Mesodermal cell (in vitro differentiated cells): ENCODE measurements around the gene CBX1.

ENCODE experiments used
- H3K27ac ChIP-seq: 2 replicates; pipeline ENCODE4 v1.7.0; 2013; ENCODE audit warnings: mild to moderate bottlenecking, low read depth, low read length, moderate library complexity; ENCODE audit not compliant: severe bottlenecking
- H3K36me3 ChIP-seq: 2 replicates; pipeline ENCODE4 v1.7.1; 2013; ENCODE audit warnings: mild to moderate bottlenecking, low read length, moderate library complexity; ENCODE audit not compliant: control insufficient read depth, insufficient read depth
- H3K4me1 ChIP-seq: one replicate; pipeline ENCODE4 v1.7.1; 2013; ENCODE audit warnings: mild to moderate bottlenecking, low read length; ENCODE audit not compliant: insufficient read depth, control insufficient read depth, poor library complexity, severe bottlenecking
- H3K4me3 ChIP-seq: 2 replicates; pipeline ENCODE4 v1.7.0; 2013; ENCODE audit warnings: low read length, control low read depth, mild to moderate bottlenecking; ENCODE audit not compliant: insufficient read depth, poor library complexity, severe bottlenecking; ENCODE audit errors: extremely low read depth
- H3K9me3 ChIP-seq: 2 replicates; pipeline ENCODE4 v1.7.1; 2013; ENCODE audit warnings: mild to moderate bottlenecking, low read length, moderate library complexity; ENCODE audit not compliant: control insufficient read depth
- WGBS, 2 experiments: methylation state at CpG; one replicate each; pipeline ENCODE4 v1.1.5; 2013; ENCODE audit warnings: missing lambda C conversion rate in 2 of 2; ENCODE audit not compliant: insufficient coverage in 2 of 2; 5-methylcytosine and 5-hydroxymethylcytosine counted together

CBX1 gene

GRCh38 chr17:48059125-48059668 is 42.1 kb downstream of the CBX1 start:
- no peaks in the 10 kb centered on the region for H3K9me3 ChIP-seq
- H3K4me1 ChIP-seq: peaks cover 10% of the 10 kb centered on the region
- no peak overlapping the region for H3K27ac ChIP-seq
- peaks cover 82% of the 10 kb centered on the region for H3K36me3 ChIP-seq
- WGBS, 2 experiments: 97% methylated on average over 29 to 32 of the region's 32 CpGs
- no peak overlapping the region for H3K4me3 ChIP-seq

GRCh38 chr17:48058393-48059124 is 42.7 kb downstream of the CBX1 start:
- H3K4me1 ChIP-seq: peaks cover 16% of the 10 kb centered on the region
- no peak overlapping the region for H3K4me3 ChIP-seq
- WGBS, 2 experiments: 92 to 97% methylated on average over 6 to 9 of the region's 11 CpGs
- peaks cover 84% of the 10 kb centered on the region for H3K36me3 ChIP-seq
- no peaks in the 10 kb centered on the region for H3K9me3 ChIP-seq
- H3K27ac ChIP-seq: no peak overlapping the region

GRCh38 chr17:48057626-48058025 is 43.7 kb downstream of the CBX1 start:
- peaks cover 25% of the 10 kb centered on the region for H3K4me1 ChIP-seq
- H3K9me3 ChIP-seq: no peaks in the 10 kb centered on the region
- H3K27ac ChIP-seq: no peak overlapping the region
- peaks cover 79% of the 10 kb centered on the region for H3K36me3 ChIP-seq
- 88 to 93% methylated on average over 4 of the region's 4 CpGs for WGBS, 2 experiments
- no peak overlapping the region for H3K4me3 ChIP-seq

- H3K27ac ChIP-seq: no peak overlapping the region
These were observed 44.4 kb downstream of the CBX1 start for GRCh38 chr17:48056879-48057278.

GRCh38 chr17:48056246-48056745 is 45.0 kb downstream of the CBX1 start:
- 87 to 88% methylated on average over 6 to 9 of the region's 10 CpGs for WGBS, 2 experiments
- Histone ChIP-seq H3K27ac (peak overlapping the region; percentile 85), H3K36me3 (peaks cover 79% of the 10 kb centered on the region)

More at GRCh38 chr17:48056879-48057278, 44.4 kb downstream of the CBX1 start:
- peaks cover 33% of the 10 kb centered on the region for H3K4me1 ChIP-seq
- no peak overlapping the region for H3K4me3 ChIP-seq
- 90 to 100% methylated on average over 2 of the region's 2 CpGs for WGBS, 2 experiments
- no peaks in the 10 kb centered on the region for H3K9me3 ChIP-seq
- H3K36me3 ChIP-seq: peaks cover 79% of the 10 kb centered on the region

GRCh38 chr17:48055531-48056245 is 45.6 kb downstream of the CBX1 start:
- Histone ChIP-seq H3K9me3 (no peaks in the 10 kb centered on the region), H3K36me3 (peaks cover 80% of the 10 kb centered on the region), H3K4me3 (peak overlapping the region; percentile 53), H3K4me1 (peaks cover 43% of the 10 kb centered on the region), H3K27ac (peak overlapping the region; percentile 85)
- WGBS, 2 experiments: 36 to 45% methylated on average over 4 of the region's 5 CpGs

More at GRCh38 chr17:48056246-48056745, 45.0 kb downstream of the CBX1 start:
- Histone ChIP-seq H3K4me3 (peak overlapping the region; percentile 53), H3K4me1 (peaks cover 37% of the 10 kb centered on the region), H3K9me3 (no peaks in the 10 kb centered on the region)

GRCh38 chr17:48054238-48055185 is 46.8 kb downstream of the CBX1 start:
- Histone ChIP-seq H3K4me1 (peaks cover 52% of the 10 kb centered on the region), H3K27ac (peak overlapping the region; percentile 85), H3K4me3 (peak overlapping the region; percentile 53), H3K9me3 (no peaks in the 10 kb centered on the region), H3K36me3 (peaks cover 72% of the 10 kb centered on the region)
- 5 to 8% methylated on average over 18 to 20 of the region's 34 CpGs for WGBS, 2 experiments

GRCh38 chr17:48053758-48054237 is 47.5 kb downstream of the CBX1 start:
- Histone ChIP-seq H3K27ac (peak overlapping the region; percentile 75), H3K4me3 (peak overlapping the region; percentile 16), H3K36me3 (peaks cover 65% of the 10 kb centered on the region), H3K9me3 (no peaks in the 10 kb centered on the region), H3K4me1 (peaks cover 52% of the 10 kb centered on the region)
- WGBS, 2 experiments: 30 to 48% methylated on average over 4 to 5 of the region's 6 CpGs

- WGBS, 2 experiments: 61 to 70% methylated on average over 4 of the region's 5 CpGs
- H3K27ac ChIP-seq: peak overlapping the region; percentile 75
- H3K4me1 ChIP-seq: peaks cover 52% of the 10 kb centered on the region
- peaks cover 59% of the 10 kb centered on the region for H3K36me3 ChIP-seq
- peak overlapping the region; percentile 16 for H3K4me3 ChIP-seq
- H3K9me3 ChIP-seq: no peaks in the 10 kb centered on the region
These were observed 48.1 kb downstream of the CBX1 start for GRCh38 chr17:48052956-48053757.
